HG03439 (cell line): ENCODE measurements around the gene MS4A10.
"Not testable (repeated sequence)": the region's sequence is repeated elsewhere in the genome, so short reads cannot be mapped to it uniquely, and the experiment has no call there.

Experiments used
- ATAC-seq: cut with Tn5 transposase; IDR thresholded peaks from one replicate; pipeline ENCODE4 v1.9.1; 2021; ENCODE audit warnings: mild to moderate bottlenecking, moderate library complexity; ENCODE audit not compliant: unreplicated experiment

MS4A10 gene

DNA sequence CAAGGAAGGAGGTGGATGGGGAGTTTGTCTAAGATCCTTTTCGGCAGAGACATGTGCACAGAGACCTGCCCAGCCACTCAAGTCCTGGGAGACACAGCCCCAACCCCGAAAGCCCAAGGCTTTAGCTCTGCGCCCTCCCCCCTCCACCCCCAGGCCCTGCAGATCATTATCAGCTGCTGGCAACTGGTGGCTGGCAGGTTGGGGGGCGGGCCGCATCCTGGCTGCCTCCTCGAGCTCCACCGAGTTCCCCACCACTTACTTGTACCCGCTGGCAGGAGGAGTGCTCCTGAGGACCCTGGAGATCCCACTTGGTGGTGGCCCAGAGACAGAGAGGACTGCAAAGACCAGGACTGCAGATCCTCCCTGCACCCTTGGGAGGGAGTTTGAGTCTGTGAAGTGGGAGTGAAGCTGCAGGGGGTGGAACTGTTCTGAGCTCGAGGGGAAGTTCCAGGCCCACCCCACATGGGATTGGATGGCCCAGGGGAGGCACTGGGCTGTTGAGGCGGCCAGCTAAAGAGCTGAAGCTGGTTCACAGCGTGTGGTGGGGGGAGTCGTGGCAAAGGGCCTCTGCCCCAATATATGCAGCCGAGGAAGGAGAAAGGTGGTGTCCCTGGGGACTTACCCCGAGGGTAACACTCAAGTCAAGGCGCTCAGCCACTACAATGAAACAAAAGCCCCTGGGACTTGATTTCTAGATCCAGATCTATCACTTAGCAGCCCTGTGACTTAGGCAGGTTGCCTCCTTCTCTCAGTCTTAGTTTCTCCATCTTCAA lies 36.9 kb downstream of the MS4A10 start:
- ATAC-seq, result no peak

DNA sequence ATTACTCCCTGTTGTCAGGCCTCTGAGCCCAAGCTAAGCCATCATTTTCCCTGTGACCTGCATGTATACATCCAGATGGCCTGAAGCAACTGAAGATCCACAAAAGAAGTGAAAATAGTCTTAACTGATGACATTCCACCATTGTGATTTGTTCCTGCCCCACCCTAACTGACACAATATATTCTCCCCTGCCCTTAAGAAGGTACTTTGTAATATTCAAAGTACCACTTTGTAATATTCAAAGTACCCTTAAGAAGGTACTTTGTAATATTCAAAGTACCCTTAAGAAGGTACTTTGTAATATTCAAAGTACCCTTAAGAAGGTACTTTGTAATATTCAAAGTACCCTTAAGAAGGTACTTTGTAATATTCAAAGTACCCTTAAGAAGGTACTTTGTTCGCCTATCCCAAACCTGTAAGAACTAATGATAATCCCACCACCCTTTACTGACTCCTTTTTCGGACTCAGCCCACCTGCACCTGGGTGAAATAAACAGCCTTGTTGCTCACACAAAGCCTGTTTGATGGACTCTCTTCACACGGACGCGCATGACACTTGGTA lies 38.7 kb downstream of the MS4A10 start:
- not testable (repeated sequence) for ATAC-seq

- ATAC-seq, result no peak
Observed at GRCh38 chr11:60825118-60825517, 40.0 kb downstream of the MS4A10 start.

DNA sequence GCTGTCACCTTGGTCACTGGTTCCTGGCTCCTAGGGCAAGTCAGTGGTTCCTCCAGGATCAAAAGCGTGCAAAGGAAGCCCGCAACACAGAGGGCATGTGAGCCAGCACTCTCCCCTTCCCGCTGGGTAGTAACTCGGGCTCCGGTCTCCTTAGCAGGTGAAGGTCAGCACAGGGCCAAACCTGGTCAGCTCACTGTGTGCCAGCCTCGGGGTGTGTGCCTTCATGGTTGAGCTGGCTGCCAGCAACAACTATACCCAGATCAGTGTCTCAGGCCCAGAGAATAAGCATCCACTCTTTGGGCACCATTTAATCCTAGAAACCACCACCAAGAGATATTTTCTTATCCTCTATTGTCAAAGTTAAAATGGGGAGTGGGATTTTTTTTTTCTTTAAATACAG lies 40.7 kb downstream of the MS4A10 start:
- ATAC-seq, result no peak

DNA sequence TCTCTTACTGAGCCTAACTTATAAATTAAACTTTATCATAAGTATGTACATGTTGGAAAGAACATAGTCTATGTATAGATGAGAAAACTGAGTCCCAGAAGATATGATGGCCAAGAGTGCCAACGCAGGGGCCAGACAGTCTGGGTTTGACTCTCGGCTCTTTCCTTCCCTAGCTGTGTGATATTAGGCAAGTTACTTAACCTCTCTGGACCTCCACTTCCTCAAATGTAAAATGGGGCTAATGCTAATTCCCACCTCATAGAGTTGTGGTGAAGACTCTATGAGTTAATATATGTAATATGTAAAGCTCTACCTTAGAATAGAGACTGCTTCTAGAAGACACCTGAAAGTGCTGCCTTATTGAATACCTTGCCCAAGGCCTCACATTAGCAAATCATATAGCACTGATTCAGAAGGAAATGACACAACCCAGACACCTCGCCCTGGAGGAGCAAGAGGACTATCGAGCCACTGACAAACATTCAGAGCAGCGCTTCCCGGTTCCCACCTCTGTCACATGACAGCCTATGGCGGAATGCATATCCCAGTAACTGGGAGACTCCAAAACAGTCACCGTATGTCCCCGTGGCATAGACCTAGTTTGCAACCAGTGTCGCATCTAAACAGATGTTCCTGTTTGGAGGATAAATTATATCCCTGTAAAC lies 45.5 kb downstream of the MS4A10 start:
- ATAC-seq, result peak; percentile 54

- ATAC-seq, result peak; percentile 83
Observed at GRCh38 chr11:60831143-60831500, 46.0 kb downstream of the MS4A10 start.

GRCh38 chr11:60831501-60832079 lies 46.5 kb downstream of the MS4A10 start:
- no peak for ATAC-seq

- ATAC-seq, result no peak
Observed at GRCh38 chr11:60834742-60835533, 49.8 kb downstream of the MS4A10 start.

DNA sequence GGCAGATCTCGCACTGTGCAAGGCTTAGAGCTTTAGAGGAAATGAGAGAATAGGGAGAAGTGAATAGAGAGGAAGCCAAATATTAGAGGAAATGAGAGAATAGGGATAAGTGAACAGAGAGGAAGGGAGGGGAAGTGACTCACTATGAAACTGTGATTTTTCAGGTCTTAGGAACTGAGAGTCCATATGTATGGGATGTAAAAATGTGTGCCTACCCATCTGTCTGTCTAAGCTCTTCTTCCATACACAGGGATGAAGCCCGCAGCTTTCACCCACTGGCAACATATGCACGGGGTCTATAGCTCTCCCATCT lies 50.4 kb downstream of the MS4A10 start:
- no peak for ATAC-seq

- no peak for ATAC-seq
Observed at GRCh38 chr11:60836866-60837515, 51.9 kb downstream of the MS4A10 start.

- ATAC-seq, result no peak
Observed at GRCh38 chr11:60838132-60838531, 53.0 kb downstream of the MS4A10 start.

DNA sequence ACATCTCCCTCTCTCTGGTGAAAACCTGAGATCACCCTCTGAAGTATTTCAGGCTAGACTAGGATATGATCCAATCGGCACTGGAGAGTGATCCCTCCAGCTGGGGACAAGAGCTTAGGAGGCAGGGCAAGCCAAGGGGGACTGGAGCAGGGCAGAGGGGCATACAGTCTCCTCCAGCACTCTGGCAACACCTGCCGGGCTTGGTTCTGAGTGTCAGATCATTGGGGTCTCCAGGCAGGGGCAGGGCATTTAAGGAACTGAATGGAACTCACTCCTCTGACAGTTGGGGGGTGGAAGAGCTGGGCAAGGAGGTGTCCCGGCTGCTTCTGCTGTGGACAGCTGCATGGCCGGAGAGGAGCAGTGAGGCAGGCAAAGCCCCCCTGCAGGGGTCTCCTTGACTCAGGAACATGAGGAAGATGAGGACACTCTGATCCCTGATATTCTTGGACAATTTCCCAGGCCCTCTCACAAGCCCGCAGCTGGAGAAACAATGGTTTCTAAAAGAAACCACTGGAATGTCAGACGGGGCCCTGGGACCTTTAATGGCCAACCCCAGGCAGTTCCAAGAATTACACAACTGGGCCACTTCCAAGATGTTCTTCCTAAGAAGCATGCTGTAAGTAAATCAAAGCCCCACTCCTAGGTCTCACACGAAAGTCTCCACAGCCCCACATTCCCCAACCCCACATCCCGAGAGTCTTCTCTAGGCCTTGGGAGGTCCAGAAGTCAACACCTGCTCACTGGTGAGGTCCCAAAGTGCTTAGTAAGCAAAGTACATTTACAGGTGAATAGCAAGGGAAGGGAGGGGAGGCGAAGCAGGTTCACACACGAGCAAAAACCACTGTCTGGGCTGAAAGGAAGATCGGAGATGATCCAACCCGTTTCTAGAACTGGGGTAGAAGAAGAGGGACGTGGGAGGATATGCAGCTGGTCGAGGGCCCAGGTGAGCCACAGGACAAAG lies 55.6 kb downstream of the MS4A10 start:
- no peak for ATAC-seq

DNA sequence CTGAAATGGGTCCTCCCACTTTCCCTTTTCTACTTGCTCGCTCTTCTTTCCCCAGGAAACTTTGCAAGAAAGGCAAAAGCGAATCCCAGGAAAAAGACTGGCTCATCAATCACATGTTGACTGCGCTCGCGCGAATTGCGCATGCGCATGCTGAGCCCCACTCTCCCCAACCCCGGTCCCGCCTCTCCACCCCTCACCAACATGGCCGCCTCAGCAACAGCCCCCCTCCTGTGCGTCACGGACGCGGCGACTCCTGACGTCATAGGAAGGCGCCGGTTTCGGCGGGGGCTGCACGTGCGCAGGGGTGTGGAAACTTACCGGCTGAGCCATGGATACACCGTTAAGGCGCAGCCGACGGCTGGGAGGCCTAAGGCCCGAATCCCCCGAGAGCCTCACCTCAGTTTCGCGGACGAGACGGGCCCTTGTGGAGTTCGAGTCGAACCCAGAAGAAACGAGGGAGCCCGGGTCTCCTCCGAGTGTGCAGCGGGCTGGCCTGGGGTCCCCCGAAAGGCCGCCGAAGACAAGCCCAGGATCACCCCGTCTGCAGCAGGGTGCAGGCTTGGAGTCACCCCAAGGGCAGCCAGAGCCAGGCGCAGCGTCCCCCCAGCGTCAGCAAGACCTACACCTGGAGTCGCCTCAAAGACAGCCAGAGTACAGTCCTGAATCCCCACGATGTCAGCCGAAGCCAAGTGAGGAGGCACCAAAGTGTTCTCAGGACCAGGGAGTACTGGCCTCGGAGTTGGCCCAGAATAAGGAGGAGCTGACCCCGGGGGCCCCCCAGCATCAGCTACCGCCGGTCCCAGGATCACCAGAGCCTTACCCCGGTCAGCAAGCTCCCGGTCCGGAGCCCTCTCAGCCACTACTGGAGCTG lies 56.9 kb downstream of the MS4A10 start, which contains the start of gene CCDC86:
Gene CCDC86 (plus strand): TSS at position 317 of the 871 bp plus-strand sequence. CDS start 12 bp downstream, at position 329.
- peak; percentile 82 for ATAC-seq

- ATAC-seq, result no peak
Observed at GRCh38 chr11:60842668-60843600, 57.8 kb downstream of the MS4A10 start.

GRCh38 chr11:60844045-60844869 lies 59.1 kb downstream of the MS4A10 start:
- no peak for ATAC-seq

GRCh38 chr11:60844870-60845221 lies 59.7 kb downstream of the MS4A10 start:
- ATAC-seq, result no peak

GRCh38 chr11:60845338-60845737 lies 60.2 kb downstream of the MS4A10 start:
- ATAC-seq, result no peak
